Measurements from ENCODE around the gene ABCC2.
A peak's percentile ranks its signal among the peaks of the same experiment; 100 is the strongest.
"Not testable (repeated sequence)": the region's sequence is repeated elsewhere in the genome, so short reads cannot be mapped to it uniquely, and the experiment has no call there.

ABCC2 gene

GRCh38 chr10:99853655-99854054 lies 71.2 kb downstream of the ABCC2 start:
- DNase-seq (ENCODE audit: low read depth), result no peak

DNA sequence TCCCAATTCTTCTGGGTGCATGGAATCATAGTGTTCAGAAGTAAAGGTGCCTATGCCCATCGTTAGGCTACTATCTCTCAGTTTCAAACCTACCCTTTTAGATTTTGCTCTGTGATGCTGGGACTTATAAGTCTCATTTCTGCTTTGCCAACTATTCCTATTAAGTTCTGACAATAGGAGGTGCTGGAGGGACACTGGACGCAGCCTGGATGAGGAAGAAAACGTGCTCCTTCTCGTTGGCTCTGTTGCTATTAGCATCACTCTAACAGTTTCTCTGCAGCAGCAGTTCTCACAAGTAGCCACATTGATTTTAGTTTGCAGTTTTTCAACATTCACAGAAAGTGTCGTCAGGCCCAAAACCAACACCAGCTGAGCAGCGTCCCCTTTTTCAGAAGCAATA lies 72.4 kb downstream of the ABCC2 start:
- peak; percentile 46 for DNase-seq (ENCODE audit: low read depth)

GRCh38 chr10:99855479-99856071 lies 73.1 kb downstream of the ABCC2 start:
- no peak for DNase-seq (ENCODE audit: low read depth)

DNA sequence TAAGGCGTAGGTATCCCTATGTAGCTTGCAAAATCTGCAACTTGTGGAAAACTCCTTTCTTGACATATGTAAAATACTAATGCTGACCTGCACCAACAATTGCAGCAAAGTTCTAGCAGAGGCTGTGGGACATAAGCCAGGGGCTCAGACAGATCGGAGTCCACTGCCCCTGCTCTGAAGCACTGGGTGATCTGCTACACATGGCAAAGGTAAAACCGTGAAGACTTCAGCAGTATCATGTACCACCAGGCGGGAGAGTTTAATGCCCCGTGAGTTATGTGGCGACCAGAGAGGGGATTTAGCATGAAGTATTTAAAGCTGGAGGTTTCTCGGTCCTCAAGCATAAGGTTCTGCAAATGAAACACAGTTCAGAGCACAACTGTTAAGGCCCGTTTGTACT lies 76.4 kb downstream of the ABCC2 start:
- DNase-seq (ENCODE audit: low read depth), result no peak

GRCh38 chr10:99859585-99859984 lies 77.1 kb downstream of the ABCC2 start:
- no peak for DNase-seq (ENCODE audit: low read depth)

DNA sequence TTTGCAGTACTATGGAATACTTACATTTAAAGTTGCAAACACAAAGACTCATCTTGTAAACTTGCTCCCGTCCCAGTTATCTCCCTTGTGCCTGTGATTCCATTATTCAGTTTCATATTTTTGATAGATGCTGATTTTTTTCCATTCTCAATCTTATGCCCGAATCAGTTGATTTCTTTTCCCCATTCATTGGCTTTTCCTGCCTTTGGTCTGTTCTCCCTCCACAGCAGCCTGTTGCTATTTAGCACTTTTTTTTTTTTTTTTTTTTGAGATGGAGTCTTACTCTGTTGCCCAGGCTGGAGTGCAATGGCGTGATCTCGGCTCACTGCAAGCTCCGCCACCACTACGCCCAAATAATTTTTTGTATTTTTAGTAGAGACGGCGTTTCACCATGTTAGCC lies 78.0 kb downstream of the ABCC2 start:
- DNase-seq (ENCODE audit: low read depth), result no peak

GRCh38 chr10:99863535-99864240 lies 81.2 kb downstream of the ABCC2 start:
- DNase-seq (ENCODE audit: low read depth), result peak; percentile 82

DNA sequence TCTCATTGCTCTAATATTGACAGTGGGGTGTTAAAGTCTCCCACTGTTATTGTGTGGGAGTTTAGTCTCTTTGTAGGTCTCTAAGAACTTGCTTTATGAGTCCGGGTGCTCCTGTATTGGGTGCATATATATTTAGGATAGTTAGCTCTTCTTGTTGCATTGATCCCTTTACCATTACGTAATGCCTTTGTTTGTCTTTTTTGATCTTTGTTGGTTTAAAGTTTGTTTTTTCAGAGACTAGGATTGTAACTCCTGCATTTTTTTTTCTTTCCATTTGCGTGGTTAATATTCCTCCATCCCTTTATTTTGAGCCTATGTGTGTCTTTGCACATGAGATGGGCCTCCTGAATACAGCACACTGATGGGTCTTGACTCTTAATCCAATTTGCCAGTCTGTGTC lies 84.8 kb downstream of the ABCC2 start:
- DNase-seq (ENCODE audit: low read depth), result not testable (repeated sequence)

DNA sequence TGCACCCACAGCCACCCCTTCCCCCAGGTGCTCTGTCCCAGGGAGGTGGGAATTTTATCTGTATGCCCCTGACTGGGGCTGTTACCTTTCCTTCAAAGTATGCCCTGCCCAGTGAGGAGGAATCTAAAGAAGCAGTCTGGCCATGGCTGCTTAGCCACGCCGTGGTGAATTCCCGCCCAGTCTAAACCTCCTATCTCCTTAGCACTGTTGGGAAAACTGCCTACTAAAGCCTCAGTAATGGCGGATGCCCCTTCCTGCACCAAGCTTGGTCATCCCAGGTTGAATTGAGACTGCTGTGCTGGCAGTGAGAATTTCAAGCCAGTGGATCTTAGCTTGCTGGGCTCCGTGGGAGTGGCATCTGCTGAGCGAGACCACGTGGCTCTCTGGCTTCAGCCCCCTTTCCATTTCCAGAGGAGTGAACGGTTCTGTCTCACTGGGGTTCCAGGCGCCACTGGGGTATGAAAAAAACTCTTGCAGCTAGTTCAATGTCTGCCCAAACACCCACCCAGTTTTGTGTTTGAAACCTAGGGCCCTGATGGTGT lies 87.2 kb downstream of the ABCC2 start:
- no peak for DNase-seq (ENCODE audit: low read depth)

GRCh38 chr10:99870123-99870730 lies 87.8 kb downstream of the ABCC2 start:
- no peak for DNase-seq (ENCODE audit: low read depth)

GRCh38 chr10:99872367-99873162 lies 90.1 kb downstream of the ABCC2 start:
- no peak for DNase-seq (ENCODE audit: low read depth)

GRCh38 chr10:99873846-99874245 lies 91.4 kb downstream of the ABCC2 start:
- DNase-seq (ENCODE audit: low read depth), result no peak

- DNase-seq (ENCODE audit: low read depth), result no peak
These were observed 92.1 kb downstream of the ABCC2 start for GRCh38 chr10:99874341-99875085.

DNA sequence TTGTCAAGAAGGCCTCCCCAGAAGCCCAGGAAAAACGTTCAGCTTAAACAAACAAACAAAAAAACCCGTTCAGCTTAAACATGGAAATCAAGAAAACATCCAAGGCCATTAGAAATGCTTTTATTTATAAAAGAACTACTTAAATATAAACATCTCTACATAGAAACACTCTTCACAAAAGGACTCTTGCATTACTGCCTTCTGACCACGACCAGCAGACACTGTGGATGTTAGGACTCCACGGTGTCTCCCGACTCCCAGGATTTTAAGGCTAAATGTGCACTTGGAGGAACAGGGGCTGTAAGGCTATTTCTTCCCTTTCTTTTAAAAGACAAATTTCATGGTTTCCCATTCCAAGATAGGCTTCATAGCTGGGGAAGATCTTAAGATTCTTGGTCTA lies 93.0 kb downstream of the ABCC2 start:
- DNase-seq (ENCODE audit: low read depth), result no peak

DNA sequence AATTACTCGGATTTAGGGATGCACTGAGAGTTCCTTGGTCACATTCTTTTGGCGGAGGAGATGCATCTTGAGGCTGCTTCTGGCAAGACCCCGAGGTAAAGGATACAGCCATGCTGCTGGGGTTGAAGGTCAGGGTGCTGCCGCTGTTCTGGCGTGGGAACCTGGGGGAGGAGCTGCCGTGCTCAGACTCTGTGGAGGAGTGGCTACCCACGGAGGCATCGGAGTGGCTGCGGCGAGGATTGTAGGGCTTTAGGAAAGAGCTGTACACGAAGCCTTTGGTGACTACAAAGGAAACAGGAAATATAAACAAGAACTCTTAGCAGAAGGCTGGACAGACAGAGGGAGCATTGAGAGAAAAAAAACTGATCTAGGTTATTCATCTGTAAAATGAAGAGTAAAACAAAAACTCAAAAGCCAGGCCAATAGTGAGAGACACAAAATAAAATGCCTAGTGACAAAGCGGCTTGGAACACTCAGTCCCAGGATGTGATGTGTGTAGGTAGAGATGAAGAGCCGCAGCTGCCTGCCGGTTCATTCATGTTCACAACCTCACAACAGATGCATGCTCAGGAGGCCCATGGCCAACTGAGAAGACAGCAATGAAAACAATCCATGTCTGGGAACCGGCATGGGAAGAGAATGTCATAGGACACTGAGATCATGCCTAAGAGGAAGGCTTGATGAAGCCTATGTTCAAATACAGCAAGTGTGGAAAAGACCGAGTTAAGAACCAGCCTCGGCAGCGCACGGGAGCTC lies 97.8 kb downstream of the ABCC2 start:
- no peak for DNase-seq (ENCODE audit: low read depth)

DNA sequence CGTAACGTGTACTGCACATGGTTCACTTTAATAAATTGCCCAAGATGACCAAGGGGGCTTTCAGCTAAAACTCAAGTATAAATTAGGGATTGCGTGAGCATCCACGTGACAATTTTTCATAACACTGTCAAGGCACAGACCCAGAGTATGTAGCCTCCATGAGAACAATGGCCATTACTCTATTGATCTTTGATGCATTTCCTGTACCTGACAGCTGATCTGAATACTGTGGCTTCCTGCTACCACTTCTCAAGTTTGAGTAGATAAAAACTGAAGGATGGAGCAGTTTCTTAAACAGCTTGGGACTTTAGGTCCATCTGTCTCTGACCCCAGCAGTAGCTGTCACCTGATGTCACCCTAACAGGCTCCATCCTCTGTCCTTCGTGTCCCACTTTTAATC lies 98.9 kb downstream of the ABCC2 start:
- no peak for DNase-seq (ENCODE audit: low read depth)

DNA sequence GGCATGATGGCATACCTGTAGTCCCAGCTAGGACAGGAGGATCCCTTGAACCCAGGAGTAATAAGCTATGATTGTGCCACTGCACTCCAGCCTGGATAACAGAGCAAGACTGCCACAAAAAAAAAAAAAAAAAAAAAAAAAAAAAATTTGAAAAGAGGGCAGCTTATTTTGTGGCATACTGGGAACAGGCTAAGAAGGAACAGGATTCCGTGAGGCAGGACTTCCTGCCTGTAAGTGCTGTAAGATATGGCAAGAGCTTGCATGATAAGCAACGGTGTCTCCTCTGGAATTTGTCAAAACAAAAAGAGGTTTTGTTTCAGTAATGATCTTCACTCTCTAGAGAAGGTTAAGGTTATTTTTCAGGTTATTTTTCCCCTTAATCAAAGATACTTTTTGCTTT lies 101.1 kb downstream of the ABCC2 start:
- DNase-seq (ENCODE audit: low read depth), result no peak

GRCh38 chr10:99888622-99889021 lies 106.2 kb downstream of the ABCC2 start:
- DNase-seq (ENCODE audit: low read depth), result peak; percentile 40

DNA sequence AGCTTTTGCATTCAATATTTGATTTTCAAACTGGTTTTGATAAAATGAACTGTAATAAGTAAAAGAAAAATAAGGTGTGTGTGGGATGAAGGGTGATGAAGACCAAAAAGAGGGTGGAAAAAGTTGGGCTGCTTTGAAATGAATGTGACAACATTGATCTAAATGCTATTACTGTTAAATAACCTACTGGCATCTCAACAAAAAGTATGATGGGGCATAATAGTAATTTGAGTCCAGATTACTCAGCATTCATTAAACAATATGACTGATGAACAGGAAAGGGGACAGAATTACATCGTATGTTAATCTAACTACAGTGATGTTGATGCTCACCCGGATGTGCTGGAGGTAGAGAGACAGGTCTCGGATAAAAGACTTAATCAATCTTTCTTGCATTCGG lies 112.2 kb downstream of the ABCC2 start:
- DNase-seq (ENCODE audit: low read depth), result no peak

DNA sequence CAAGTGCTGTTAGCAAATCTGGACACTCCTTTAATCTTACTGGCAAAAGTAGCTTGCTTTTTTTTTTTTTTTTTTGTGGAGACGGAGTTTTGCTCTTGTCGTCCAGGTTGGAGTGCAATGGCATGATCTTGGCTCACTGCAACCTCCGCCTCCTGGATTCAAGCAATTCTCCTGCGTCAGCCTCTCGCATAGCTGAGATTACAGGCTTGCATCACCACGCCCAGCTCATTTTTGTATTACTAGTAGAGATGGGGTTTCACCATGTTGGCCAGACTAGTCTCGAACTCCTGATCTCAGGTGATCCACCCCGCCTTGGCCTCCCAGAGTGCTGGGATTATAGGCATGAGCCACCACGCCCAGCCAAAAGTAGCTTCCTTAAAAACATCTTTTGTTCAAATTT lies 112.6 kb downstream of the ABCC2 start:
- not testable (repeated sequence) for DNase-seq (ENCODE audit: low read depth)

- DNase-seq (ENCODE audit: low read depth), result no peak
These were observed 113.4 kb downstream of the ABCC2 start for GRCh38 chr10:99895867-99896266.

Measured in GM04503 (cell line).